GM12874 (cell line): ENCODE results near the gene HENMT1.

Source experiments
- TF ChIP-seq, protein P1 (sequence below): IDR thresholded peaks from 2 replicates; pipeline ENCODE4 v1.5.1; 2011; ENCODE audit warnings: low read depth, mild to moderate bottlenecking, control low read depth, low read length, moderate library complexity; ENCODE audit not compliant: insufficient read depth

Gene HENMT1

GRCh38 chr1:108600504-108600903 lies 60.4 kb downstream of the HENMT1 start:
- TF ChIP-seq, protein P1, sequence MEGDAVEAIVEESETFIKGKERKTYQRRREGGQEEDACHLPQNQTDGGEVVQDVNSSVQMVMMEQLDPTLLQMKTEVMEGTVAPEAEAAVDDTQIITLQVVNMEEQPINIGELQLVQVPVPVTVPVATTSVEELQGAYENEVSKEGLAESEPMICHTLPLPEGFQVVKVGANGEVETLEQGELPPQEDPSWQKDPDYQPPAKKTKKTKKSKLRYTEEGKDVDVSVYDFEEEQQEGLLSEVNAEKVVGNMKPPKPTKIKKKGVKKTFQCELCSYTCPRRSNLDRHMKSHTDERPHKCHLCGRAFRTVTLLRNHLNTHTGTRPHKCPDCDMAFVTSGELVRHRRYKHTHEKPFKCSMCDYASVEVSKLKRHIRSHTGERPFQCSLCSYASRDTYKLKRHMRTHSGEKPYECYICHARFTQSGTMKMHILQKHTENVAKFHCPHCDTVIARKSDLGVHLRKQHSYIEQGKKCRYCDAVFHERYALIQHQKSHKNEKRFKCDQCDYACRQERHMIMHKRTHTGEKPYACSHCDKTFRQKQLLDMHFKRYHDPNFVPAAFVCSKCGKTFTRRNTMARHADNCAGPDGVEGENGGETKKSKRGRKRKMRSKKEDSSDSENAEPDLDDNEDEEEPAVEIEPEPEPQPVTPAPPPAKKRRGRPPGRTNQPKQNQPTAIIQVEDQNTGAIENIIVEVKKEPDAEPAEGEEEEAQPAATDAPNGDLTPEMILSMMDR, result no peak

DNA sequence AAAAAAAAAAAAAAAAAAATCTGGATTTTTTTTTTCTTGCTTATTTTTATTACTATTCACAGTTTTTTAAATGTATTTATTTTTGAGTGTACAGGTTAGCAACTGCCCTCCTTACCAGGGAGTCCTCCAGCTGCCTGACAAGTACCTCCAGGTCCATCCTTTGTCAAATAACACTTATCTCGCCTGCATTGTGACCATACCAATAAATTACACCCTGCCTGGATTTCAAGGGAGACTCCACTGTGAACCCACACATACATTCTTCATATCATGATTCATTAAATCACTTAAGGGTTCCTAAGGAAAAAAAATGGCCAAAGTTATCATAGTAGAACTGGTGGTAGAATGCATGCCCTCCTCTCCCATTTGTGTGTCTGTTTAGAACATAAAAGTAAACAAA lies 62.6 kb downstream of the HENMT1 start:
- TF ChIP-seq, protein P1, result no peak
